ENCODE measurements around the gene SH2D3C. TPM values are rescaled to one million over a fixed set of nuclear protein-coding genes. Genes with fewer than 3 reads are reported as not detected.

SH2D3C gene
- total RNA-seq, 1 donor from 2014 or later, result 85.3 TPM

GRCh38 chr9:127772603-127773002, 5.9 kb downstream of the SH2D3C start:
- no peak overlapping the region for H3K27ac ChIP-seq
- H3K4me1 ChIP-seq, result peaks cover 22% of the 10 kb centered on the region
- no peak overlapping the region for H3K4me3 ChIP-seq
- H3K27me3 ChIP-seq, result no peaks in the 10 kb centered on the region
- no peak for TF ChIP-seq CTCF (IDR thresholded peaks at IDR 0.05)
- intact Hi-C loops (cut with DNase I), result no loop called here
- H3K36me3 ChIP-seq, result no peaks in the 10 kb centered on the region
- ATAC-seq, result no peak
- no peak for DNase-seq
- H3K9me3 ChIP-seq, result no peaks in the 10 kb centered on the region

GRCh38 chr9:127771570-127772189, 6.8 kb downstream of the SH2D3C start:
- intact Hi-C loops (cut with DNase I), result no loop called here
- no peak for ATAC-seq
- no peak for DNase-seq
- no peak for TF ChIP-seq CTCF (IDR thresholded peaks at IDR 0.05)
- Histone ChIP-seq H3K4me3 (peak overlapping the region; percentile 67), H3K36me3 (no peaks in the 10 kb centered on the region), H3K27ac (peak overlapping the region; percentile 55), H3K27me3 (no peaks in the 10 kb centered on the region), H3K4me1 (peaks cover 31% of the 10 kb centered on the region), H3K9me3 (no peaks in the 10 kb centered on the region)

GRCh38 chr9:127770905-127771569, 7.4 kb downstream of the SH2D3C start:
- no peak for TF ChIP-seq CTCF (IDR thresholded peaks at IDR 0.05)
- intact Hi-C loops (cut with DNase I), result no loop called here
- H3K27ac ChIP-seq, result peak overlapping the region; percentile 86
- peak overlapping the region; percentile 67 for H3K4me3 ChIP-seq
- peaks cover 32% of the 10 kb centered on the region for H3K4me1 ChIP-seq
- ATAC-seq (peak; percentile 98), DNase-seq (peak; percentile 100)
- no peaks in the 10 kb centered on the region for H3K36me3 ChIP-seq
- H3K27me3 ChIP-seq, result no peaks in the 10 kb centered on the region
- no peaks in the 10 kb centered on the region for H3K9me3 ChIP-seq

- Histone ChIP-seq H3K27ac (peak overlapping the region; percentile 86), H3K36me3 (no peaks in the 10 kb centered on the region), H3K4me3 (peak overlapping the region; percentile 67), H3K9me3 (no peaks in the 10 kb centered on the region), H3K27me3 (no peaks in the 10 kb centered on the region), H3K4me1 (peaks cover 32% of the 10 kb centered on the region)
- DNase-seq (no peak), ATAC-seq (no peak)
- intact Hi-C loops (cut with DNase I), result no loop called here
- TF ChIP-seq CTCF (IDR thresholded peaks at IDR 0.05), result no peak
Observed at GRCh38 chr9:127770583-127770904, 7.9 kb downstream of the SH2D3C start.

GRCh38 chr9:127769929-127770582, 8.4 kb downstream of the SH2D3C start:
- no peak for DNase-seq
- TF ChIP-seq CTCF (IDR thresholded peaks at IDR 0.05), result no peak
- intact Hi-C loops (cut with DNase I), result no loop called here
- no peaks in the 10 kb centered on the region for H3K36me3 ChIP-seq
- H3K27ac ChIP-seq, result peak overlapping the region; percentile 86
- H3K27me3 ChIP-seq, result no peaks in the 10 kb centered on the region
- peak overlapping the region; percentile 67 for H3K4me3 ChIP-seq
- H3K4me1 ChIP-seq, result peaks cover 32% of the 10 kb centered on the region
- H3K9me3 ChIP-seq, result no peaks in the 10 kb centered on the region
- ATAC-seq, result no peak
